ENCODE results near the gene MKRN1.

Gene MKRN1

DNA sequence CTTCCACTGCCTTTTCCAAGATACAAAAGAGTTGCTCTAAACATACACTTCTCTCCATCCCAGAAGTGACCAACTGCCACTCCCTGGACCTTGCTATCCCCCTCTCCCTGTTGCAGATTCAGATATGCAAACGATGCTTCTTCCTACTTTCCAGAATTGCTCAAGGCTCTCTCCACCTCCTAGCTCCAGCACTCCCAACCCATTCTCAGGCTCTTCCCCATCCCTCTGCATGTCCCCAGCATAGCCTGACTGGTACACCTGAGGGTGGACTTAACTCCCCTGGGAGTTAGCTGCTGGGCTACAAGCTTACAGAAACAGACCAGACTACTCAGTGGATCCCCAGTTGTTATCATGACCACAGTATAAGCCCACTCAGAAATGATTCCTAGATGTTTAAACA, 27.6 kb downstream of the MKRN1 start:
- H3K4me3 ChIP-seq (ENCODE audit: low read depth, low read length), result no peak overlapping the region
- no peak for DNase-seq (ENCODE audit: low read depth)
- TF ChIP-seq, protein P1, sequence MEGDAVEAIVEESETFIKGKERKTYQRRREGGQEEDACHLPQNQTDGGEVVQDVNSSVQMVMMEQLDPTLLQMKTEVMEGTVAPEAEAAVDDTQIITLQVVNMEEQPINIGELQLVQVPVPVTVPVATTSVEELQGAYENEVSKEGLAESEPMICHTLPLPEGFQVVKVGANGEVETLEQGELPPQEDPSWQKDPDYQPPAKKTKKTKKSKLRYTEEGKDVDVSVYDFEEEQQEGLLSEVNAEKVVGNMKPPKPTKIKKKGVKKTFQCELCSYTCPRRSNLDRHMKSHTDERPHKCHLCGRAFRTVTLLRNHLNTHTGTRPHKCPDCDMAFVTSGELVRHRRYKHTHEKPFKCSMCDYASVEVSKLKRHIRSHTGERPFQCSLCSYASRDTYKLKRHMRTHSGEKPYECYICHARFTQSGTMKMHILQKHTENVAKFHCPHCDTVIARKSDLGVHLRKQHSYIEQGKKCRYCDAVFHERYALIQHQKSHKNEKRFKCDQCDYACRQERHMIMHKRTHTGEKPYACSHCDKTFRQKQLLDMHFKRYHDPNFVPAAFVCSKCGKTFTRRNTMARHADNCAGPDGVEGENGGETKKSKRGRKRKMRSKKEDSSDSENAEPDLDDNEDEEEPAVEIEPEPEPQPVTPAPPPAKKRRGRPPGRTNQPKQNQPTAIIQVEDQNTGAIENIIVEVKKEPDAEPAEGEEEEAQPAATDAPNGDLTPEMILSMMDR (IDR thresholded peaks at IDR 0.05; ENCODE audit: low read depth, low read length, missing control alignments), result no peak

DNA sequence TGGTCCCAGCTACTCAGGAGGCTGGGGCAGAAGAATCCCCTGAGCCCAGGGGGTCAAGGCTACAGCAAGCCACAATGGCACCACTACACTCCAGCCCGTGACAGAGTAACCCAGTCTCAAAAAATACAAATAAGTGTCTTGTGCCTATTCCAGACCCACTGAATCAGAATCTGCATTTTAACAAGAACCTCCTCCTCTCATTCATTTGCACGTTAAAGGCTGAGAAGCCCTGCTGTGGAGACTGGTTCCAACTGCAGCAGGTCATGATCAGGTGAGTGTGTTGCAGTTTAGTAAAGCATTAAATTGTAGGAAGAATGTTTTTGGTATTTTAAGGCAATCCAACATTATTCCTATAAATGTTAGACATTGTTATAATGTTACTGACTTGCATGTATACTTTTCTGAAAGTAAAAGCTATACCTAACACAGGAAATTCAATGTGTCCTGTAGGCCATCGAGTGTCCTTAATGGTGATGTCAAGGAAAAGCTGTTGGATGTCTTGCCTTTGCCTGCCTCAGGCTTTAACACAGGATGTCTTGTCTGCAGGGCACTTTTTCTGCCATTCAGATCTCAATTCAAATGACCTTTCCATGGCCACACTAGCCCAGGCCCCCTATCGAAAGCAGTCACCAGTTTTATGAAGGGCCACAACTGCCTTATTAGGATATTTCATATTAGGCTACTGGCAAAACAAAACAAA, 30.4 kb downstream of the MKRN1 start:
- no peak overlapping the region for H3K4me3 ChIP-seq (ENCODE audit: low read depth, low read length)
- no peak for DNase-seq (ENCODE audit: low read depth)
- TF ChIP-seq, protein P1 (IDR thresholded peaks at IDR 0.05; ENCODE audit: low read depth, low read length, missing control alignments), result no peak

DNA sequence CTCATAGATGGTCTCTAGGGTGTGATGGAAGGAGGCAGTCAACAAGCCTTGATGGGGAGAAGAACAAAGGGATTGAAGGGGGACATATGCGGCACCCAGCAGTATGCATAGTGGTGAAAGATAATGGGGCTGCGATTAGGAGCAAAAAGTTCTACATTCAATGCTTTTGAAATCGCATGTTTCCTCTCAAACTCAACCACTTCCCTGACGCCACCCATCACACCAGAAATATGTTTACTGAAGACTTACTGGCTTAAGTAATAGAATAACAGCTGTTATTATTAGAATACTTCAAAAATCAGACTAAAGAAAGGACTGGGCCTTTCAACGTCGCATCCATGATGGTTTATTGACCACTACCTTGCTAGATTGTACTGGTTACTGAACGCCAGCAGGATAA, 31.5 kb downstream of the MKRN1 start:
- H3K4me3 ChIP-seq (ENCODE audit: low read depth, low read length), result no peak overlapping the region
- TF ChIP-seq, protein P1 (IDR thresholded peaks at IDR 0.05; ENCODE audit: low read depth, low read length, missing control alignments), result no peak
- DNase-seq (ENCODE audit: low read depth), result no peak

DNA sequence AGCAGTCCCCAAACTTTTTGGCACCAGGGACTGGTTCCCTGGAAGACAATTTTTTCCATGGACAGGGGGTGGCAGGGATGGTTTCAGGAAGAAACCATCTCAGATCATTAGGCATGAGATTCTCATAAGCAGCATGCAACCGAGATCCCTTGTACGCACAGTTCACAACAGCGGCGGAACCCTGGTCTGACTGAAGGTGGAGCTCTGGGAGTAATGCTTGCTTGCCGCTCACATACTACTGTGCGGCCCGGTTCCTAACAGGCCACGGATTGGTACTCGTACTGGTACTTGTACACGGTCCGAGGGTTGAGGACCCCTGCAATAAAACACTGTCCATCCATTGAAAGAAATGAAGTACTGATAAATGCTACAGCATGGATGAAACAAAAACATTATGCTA, 32.8 kb downstream of the MKRN1 start:
- TF ChIP-seq, protein P1 (IDR thresholded peaks at IDR 0.05; ENCODE audit: low read depth, low read length, missing control alignments), result no peak

DNA sequence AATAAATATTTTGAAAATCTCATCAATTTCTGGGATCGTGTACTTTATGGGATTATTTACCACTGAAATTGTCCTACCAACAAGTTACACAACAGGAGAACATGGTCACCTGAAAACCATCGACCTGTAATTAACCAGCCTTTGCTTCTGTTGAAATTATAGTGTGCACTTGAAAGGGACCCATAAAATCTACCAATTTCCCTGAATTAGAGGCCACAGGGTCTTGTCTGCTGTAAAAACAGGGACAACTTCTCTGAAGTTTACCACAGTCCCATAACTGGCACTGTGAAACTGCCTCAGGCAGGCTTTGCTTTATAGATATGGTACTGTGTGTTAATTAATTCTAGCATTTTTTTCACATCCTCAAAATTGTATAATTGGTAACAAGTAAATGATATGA, 37.8 kb downstream of the MKRN1 start:
- TF ChIP-seq, protein P1 (IDR thresholded peaks at IDR 0.05; ENCODE audit: low read depth, low read length, missing control alignments), result no peak
- no peak overlapping the region for H3K4me3 ChIP-seq (ENCODE audit: low read depth, low read length)
- no peak for DNase-seq (ENCODE audit: low read depth)

More for the DNA sequence above, 32.8 kb downstream of the MKRN1 start:
- no peak overlapping the region for H3K4me3 ChIP-seq (ENCODE audit: low read depth, low read length)
- DNase-seq (ENCODE audit: low read depth), result no peak

DNA sequence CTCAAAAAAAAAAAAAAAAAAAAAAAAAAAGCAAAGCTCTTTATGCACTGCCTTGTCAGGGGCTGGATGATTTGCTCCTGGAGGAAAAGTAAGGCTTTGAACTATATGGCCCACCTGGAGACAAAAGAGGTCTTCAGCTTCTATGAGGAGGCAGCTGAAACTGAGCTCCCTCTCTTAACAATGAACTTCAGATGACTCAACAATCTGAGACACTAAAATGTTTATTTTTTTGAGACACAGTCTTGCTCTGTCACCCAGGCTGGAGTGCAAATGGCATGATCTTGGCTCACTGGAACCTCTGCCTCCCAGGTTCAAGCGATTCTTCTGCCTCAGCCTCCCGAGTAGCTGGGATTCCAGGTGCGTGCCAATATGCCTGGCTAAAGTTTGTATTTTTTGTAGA, 38.7 kb downstream of the MKRN1 start:
- H3K4me3 ChIP-seq (ENCODE audit: low read depth, low read length), result no peak overlapping the region
- no peak for DNase-seq (ENCODE audit: low read depth)
- TF ChIP-seq, protein P1 (IDR thresholded peaks at IDR 0.05; ENCODE audit: low read depth, low read length, missing control alignments), result no peak

DNA sequence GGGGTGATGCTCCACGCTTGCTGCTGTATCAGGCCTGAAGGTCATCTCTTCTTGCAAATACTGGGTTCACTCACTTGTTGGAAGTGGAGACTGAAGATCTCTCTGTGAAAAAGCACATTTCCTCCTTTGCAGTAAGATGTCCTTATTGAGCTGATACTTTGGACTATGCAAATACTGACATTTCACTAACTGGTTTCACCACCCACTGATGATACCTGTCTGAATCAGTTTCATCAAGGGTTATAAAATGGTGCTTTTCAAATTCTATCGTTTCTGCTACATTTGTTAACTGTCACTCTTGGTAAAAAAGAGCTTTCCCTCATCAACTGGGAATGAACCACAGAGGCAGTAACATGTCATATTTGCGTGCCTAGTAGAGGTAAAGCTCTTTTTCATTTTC, 39.9 kb downstream of the MKRN1 start:
- DNase-seq (ENCODE audit: low read depth), result no peak
- H3K4me3 ChIP-seq (ENCODE audit: low read depth, low read length), result no peak overlapping the region
- TF ChIP-seq, protein P1 (IDR thresholded peaks at IDR 0.05; ENCODE audit: low read depth, low read length, missing control alignments), result no peak

Measured in GM12864 (cell line).